ENCODE data around the gene HS3ST4. TPM values are rescaled to one million over a fixed set of nuclear protein-coding genes. Genes with fewer than 3 reads are reported as not detected.

The HS3ST4 gene
- total RNA-seq, 1 donor from 2014 or later: 0.32 TPM

DNA sequence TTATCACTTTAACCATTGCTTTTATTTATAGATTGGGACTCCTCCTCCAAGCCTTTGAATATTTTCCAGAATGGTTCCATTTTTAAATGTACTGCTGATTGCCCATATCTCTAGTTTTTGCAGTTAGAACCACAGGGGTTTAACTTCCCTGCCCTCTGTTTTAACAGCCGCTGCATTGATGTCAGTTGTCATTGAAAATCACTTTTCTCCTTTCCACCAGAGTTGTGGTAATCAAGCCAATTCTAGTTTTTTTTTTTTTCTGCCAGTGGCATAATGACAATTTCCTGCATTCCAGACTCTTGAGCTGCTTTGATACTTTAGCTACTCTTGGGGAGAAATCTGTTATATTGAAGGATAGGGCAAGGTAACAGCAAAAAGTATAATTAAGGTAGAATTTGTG, 91.5 kb downstream of the HS3ST4 start:
- Histone ChIP-seq H3K9me3 (no peaks in the 10 kb centered on the region), H3K27ac (no peak overlapping the region), H3K4me3 (no peak overlapping the region), H3K27me3 (no peaks in the 10 kb centered on the region), H3K36me3 (no peaks in the 10 kb centered on the region), H3K4me1 (no peaks in the 10 kb centered on the region)
- intact Hi-C loops (cut with DNase I): no loop called here
- DNase-seq (no peak), ATAC-seq (no peak)
- TF ChIP-seq, protein P1, sequence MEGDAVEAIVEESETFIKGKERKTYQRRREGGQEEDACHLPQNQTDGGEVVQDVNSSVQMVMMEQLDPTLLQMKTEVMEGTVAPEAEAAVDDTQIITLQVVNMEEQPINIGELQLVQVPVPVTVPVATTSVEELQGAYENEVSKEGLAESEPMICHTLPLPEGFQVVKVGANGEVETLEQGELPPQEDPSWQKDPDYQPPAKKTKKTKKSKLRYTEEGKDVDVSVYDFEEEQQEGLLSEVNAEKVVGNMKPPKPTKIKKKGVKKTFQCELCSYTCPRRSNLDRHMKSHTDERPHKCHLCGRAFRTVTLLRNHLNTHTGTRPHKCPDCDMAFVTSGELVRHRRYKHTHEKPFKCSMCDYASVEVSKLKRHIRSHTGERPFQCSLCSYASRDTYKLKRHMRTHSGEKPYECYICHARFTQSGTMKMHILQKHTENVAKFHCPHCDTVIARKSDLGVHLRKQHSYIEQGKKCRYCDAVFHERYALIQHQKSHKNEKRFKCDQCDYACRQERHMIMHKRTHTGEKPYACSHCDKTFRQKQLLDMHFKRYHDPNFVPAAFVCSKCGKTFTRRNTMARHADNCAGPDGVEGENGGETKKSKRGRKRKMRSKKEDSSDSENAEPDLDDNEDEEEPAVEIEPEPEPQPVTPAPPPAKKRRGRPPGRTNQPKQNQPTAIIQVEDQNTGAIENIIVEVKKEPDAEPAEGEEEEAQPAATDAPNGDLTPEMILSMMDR (IDR thresholded peaks at IDR 0.05): no peak

- ATAC-seq: no peak
- TF ChIP-seq, protein P1 (IDR thresholded peaks at IDR 0.05): no peak
- no peaks in the 10 kb centered on the region for H3K27me3 ChIP-seq
- no peaks in the 10 kb centered on the region for H3K9me3 ChIP-seq
- no peak for DNase-seq
- H3K36me3 ChIP-seq: no peaks in the 10 kb centered on the region
- H3K27ac ChIP-seq: no peak overlapping the region
- H3K4me3 ChIP-seq: no peak overlapping the region
- intact Hi-C loops (cut with DNase I): no loop called here
- no peaks in the 10 kb centered on the region for H3K4me1 ChIP-seq
Measured at GRCh38 chr16:25785361-25785760, 93.6 kb downstream of the HS3ST4 start.

GRCh38 chr16:25786748-25787147, 95.0 kb downstream of the HS3ST4 start:
- no peaks in the 10 kb centered on the region for H3K9me3 ChIP-seq
- DNase-seq: no peak
- no peak for ATAC-seq
- TF ChIP-seq, protein P1 (IDR thresholded peaks at IDR 0.05): no peak
- no peaks in the 10 kb centered on the region for H3K4me1 ChIP-seq
- intact Hi-C loops (cut with DNase I): no loop called here
- no peaks in the 10 kb centered on the region for H3K36me3 ChIP-seq
- H3K4me3 ChIP-seq: no peak overlapping the region
- H3K27me3 ChIP-seq: no peaks in the 10 kb centered on the region
- no peak overlapping the region for H3K27ac ChIP-seq

GRCh38 chr16:25788637-25789036, 96.9 kb downstream of the HS3ST4 start:
- DNase-seq (no peak), ATAC-seq (no peak)
- Histone ChIP-seq H3K27me3 (no peaks in the 10 kb centered on the region), H3K4me1 (no peaks in the 10 kb centered on the region), H3K4me3 (no peak overlapping the region), H3K9me3 (no peaks in the 10 kb centered on the region), H3K27ac (no peak overlapping the region), H3K36me3 (no peaks in the 10 kb centered on the region)
- TF ChIP-seq, protein P1 (IDR thresholded peaks at IDR 0.05): no peak
- intact Hi-C loops (cut with DNase I): no loop called here

DNA sequence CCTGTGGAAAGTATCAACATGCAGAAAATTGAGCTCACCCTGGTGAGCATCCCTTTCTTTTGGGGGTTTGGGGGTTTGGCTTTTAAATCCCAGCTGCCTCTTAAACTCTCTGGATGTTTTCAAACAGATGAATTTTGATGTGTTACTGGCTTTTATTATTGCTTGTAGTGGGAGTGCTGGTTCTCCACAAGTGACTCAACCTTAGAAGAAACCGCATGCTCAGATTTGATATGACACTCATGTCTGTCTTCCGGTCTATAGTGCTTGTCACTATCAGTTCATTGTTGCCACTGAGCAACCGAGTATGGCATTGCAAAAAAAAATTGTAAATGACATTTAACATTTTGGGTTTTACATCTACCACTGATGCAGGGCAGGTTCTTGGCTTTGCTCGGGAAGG, 104.5 kb downstream of the HS3ST4 start:
- H3K9me3 ChIP-seq: no peaks in the 10 kb centered on the region
- TF ChIP-seq, protein P1 (IDR thresholded peaks at IDR 0.05): no peak
- no peaks in the 10 kb centered on the region for H3K36me3 ChIP-seq
- DNase-seq (no peak), ATAC-seq (no peak)
- no peak overlapping the region for H3K27ac ChIP-seq
- H3K4me1 ChIP-seq: no peaks in the 10 kb centered on the region
- intact Hi-C loops (cut with DNase I): no loop called here
- H3K27me3 ChIP-seq: no peaks in the 10 kb centered on the region
- H3K4me3 ChIP-seq: no peak overlapping the region

DNA sequence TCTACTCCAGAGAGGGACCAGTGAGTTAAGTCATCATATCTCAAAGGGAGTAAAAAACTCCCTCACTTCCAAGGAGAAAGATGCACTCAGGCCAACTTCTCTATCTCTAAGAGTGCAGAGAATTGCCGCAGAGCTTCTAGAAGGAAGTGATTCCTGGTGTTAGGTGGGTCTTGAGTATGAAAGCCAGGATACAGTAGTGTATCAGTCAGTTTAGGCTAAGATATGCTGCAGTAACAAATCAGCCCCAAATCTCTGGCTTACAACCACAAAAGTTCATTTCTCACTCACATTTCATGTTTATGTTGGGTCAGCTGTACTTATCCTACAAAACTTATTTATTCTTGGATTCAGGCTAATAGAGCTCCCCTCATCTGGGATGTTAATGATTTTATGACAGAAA, 106.3 kb downstream of the HS3ST4 start:
- intact Hi-C loops (cut with DNase I): no loop called here
- Histone ChIP-seq H3K9me3 (no peaks in the 10 kb centered on the region), H3K4me3 (no peak overlapping the region), H3K27ac (no peak overlapping the region), H3K36me3 (no peaks in the 10 kb centered on the region), H3K4me1 (no peaks in the 10 kb centered on the region), H3K27me3 (no peaks in the 10 kb centered on the region)
- no peak for DNase-seq
- ATAC-seq: no peak
- TF ChIP-seq, protein P1 (IDR thresholded peaks at IDR 0.05): no peak
